Fibroblast of villous mesenchyme (primary cell): ENCODE data around the gene CKB. TPM values are rescaled to one million over a fixed set of nuclear protein-coding genes. Genes with fewer than 3 reads are reported as not detected.
A peak's percentile ranks its signal among the peaks of the same experiment; 100 is the strongest.
"Not testable (repeated sequence)": the region's sequence is repeated elsewhere in the genome, so short reads cannot be mapped to it uniquely, and the experiment has no call there.

ENCODE experiments used
- DNase-seq: peaks from one replicate; pipeline ENCODE4 v3.0.0-alpha.2; 2010; ENCODE audit warnings: low read depth
- H3K4me3 ChIP-seq: 2 replicates; pipeline ENCODE4 v1.5.1; 2011; ENCODE audit warnings: low read depth, mild to moderate bottlenecking, low read length
- total RNA-seq: library from RNA; depleted of rRNA; stranded (reverse); fragments of >200 nt; gene quantifications from 2 replicates; pipeline ENCODE4 v1.2.3, GENCODE V29; 2012
- TF ChIP-seq, protein P1 (sequence below): IDR thresholded peaks from 2 replicates; pipeline ENCODE4 v1.5.1; 2012; ENCODE audit warnings: low read depth, mild to moderate bottlenecking, low read length; ENCODE audit not compliant: insufficient read depth

Gene CKB
- total RNA-seq, 1 donor: 17.7 TPM

DNA sequence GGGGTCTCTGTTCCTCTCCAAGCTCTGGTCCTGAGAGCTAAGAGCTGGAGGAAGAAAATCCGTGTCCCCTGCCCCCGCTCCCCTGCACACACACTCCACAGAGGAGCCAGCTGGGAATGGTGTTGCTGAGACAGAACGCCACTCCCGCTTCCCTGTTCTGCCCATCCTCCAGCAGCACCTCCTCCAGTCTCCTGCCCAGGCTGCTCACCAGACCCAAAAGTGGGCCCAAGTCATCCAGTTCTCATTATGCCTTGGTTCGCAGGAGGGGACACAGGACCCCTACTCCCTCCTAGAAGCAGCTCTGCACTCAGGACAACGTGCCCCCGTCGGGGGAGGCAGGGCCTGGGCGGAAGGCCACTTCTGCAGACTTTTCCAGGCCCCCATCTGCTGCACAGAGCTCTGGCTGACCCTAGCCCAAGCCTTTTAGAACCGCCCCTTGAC, 5.5 kb upstream of the CKB start:
- TF ChIP-seq, protein P1, sequence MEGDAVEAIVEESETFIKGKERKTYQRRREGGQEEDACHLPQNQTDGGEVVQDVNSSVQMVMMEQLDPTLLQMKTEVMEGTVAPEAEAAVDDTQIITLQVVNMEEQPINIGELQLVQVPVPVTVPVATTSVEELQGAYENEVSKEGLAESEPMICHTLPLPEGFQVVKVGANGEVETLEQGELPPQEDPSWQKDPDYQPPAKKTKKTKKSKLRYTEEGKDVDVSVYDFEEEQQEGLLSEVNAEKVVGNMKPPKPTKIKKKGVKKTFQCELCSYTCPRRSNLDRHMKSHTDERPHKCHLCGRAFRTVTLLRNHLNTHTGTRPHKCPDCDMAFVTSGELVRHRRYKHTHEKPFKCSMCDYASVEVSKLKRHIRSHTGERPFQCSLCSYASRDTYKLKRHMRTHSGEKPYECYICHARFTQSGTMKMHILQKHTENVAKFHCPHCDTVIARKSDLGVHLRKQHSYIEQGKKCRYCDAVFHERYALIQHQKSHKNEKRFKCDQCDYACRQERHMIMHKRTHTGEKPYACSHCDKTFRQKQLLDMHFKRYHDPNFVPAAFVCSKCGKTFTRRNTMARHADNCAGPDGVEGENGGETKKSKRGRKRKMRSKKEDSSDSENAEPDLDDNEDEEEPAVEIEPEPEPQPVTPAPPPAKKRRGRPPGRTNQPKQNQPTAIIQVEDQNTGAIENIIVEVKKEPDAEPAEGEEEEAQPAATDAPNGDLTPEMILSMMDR: no peak
- peak overlapping the region; percentile 61 for H3K4me3 ChIP-seq
- peak; percentile 29 for DNase-seq

DNA sequence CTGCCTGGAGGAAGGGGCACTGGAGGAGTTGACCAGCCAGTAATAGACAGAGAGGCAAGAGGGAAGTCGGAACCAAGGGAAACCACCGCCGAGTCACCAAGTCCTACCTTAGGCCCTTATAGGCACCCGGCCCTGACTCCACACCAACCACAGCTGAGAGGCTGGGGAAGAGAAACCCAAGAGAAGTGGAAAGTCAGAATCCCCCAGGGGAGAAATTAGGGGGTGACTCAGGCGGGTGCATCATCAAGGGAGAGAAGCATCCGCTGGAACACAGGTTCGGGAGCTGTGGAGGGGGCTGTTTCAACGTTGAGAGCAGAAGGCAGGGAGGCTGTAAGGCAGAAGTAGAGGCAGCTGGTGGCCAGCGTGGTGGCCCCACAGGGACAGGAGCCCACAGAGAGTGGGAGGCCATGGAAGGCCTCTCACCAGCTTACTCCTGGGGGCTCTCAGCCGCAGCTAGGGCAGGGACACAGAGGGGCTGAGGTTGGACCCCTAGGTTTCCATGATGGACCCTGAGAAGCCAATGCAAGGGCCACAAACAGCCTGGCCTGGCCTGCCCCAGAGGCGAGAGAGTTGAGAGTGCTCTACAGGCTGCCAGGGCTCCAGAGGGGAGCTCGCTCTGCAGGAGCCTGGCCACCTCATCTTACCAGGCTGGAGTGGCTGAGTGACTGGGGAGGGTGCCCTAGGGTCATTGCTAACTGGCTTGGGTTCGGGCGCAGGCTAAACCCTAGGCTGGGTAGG, 4.9 kb upstream of the CKB start:
- H3K4me3 ChIP-seq: no peak overlapping the region
- DNase-seq: no peak
- TF ChIP-seq, protein P1: no peak

DNA sequence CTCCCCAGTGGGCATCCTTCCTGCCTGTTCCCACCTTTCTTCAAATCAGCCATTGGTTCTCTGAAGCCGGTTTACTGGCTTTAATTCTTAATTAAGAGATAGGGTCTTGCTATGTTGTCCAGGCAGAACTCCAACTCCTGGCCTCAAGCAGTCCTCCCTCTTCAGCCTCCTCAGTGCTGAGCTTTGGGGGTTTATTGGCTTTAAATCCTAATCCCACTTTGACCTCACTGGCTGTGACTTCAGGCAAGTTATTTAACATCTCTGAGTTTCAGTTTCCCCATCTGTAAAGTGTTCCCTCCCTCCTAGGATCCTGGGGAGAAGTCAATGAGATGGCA, 4.3 kb upstream of the CKB start:
- no peak for DNase-seq
- no peak overlapping the region for H3K4me3 ChIP-seq
- TF ChIP-seq, protein P1: no peak

DNA sequence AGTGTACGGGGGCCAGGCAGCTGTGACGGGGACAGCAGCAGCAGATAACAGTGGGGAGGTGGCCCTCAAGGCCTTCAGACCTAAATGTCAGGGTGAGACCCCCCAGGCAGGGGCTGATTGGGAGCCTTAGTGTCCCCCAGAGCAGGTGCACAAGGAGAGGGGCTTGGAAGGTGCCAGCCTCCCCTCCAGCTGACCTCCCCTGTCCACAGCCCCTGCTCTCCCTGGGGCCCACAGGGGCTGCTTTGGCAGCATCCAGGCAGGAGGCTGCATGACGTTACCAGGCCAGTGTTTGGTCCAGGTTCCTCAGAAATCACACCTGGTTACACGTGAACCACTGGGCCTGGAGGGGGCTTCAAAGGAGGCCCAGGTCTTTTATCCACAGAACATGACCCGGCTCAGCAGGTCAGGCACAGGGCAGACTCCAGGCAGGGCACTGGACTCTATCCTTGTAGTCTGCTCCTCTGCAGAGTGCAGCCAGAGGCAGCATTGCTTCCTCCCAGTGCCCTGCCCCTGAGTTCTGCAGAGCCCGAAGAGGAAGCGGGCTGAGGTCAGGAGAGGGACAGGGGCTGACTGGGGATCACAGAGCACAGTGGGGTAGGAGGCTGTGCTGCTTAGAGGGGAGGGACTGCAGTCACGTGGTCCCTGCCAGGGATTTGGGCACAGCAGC, 3.8 kb upstream of the CKB start:
- no peak overlapping the region for H3K4me3 ChIP-seq
- TF ChIP-seq, protein P1: no peak
- no peak for DNase-seq

DNA sequence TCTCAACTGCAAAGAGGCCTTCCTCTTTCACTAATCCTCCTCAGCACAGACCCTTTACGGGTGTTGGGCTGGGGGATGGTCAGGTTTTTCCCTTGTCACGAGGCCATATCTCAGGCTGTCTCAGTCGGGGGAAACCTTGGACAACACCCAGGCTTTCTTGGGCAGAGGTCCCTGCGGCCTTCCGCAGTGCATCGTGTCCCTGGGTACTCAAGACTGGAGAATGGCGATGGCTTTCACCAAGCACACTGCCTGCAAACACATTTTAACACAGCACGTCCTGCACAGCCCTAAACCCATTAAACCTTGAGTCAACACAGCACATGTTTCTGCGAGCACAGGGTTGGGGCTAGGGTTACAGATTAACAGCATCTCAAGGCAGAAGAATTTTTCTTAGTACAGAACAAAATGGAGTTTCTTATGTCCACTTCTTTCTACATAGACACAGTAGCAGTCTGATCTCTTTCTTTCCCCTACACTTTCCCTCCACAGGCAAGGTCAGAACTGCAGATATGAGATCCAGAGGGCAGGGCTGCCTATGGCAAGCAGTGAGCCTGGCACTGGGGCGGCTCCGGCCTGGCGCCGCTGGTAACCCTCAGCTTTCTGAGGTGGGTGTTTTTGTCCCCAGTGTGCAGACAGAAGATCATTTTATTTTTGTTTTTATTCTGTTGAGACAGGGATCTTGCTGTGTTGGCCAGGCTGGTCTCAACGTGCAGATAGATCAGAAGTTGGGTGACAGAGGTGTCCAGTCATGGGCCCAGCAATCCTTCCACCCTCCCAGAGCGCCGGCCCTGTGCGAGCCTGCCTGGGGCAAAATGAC, 3.0 kb upstream of the CKB start:
- H3K4me3 ChIP-seq, DNase-seq: not testable (repeated sequence)

DNA sequence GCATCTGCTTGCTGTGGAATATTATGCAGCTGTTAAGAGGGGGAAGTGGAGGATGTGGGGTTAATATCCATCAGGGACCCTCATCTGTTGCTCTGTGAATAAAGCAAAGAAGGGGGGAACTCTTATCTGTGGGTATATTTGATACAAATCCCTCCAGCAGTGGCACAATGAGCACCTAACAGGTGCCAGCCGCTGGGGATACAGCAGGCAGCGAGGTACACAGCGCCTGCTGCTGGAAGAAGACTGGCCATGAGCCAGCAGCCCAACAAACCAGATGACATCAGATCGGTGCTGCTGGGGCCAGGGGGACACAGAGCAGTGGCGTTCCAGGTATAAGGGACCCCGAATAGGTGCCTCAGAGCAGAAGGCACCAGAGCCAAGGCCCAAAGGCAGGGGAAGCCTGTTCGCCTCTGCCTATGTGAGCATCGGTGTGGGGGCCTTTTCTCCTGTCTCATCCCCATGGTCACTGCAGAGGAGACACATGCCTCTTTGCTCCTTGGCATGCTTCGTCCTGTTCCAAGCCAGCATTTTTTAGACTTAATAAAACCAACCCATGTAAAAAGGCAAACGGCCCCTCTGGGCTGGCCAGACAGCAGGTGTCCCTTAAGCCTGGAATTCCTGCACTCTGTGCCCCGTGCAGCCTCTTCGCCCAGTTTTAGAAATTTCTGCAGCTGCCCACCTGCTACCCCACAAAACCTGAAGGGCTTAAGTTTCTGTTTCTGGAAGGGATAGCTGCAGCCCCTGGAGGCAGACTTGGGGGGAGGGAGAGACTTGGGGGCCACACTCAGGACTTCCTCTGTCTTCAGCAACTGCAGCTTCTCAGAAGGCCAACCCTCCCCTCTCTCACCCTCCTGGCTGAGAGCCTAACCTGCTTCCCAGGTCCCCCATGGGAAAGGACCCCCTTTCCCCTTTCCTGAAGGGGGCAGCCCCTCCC, 1.6 kb upstream of the CKB start:
- H3K4me3 ChIP-seq: no peak overlapping the region
- TF ChIP-seq, protein P1: no peak
- DNase-seq: no peak

DNA sequence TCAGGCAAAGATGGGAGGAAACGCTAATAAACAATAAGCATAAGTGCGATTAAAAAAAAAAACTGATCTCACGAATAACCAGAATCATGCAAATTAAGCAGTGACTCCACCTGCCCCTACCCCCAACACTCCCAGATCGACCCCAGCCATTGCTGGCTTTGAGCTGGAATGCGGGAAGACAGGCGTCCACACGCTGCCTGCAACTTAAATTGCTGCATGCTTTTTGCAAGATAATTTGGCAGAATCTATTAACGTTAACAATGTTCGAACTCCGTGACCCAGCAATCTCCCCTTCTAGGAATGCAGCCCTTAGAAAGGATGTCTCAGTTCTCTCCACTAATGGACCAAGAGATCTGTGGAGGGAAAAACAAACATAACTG, 935 bp upstream of the CKB start:
- TF ChIP-seq, protein P1: no peak
- no peak for DNase-seq

More for the DNA sequence above, 935 bp upstream of the CKB start:
- no peak overlapping the region for H3K4me3 ChIP-seq
